HG02884 (cell line): ENCODE results near the gene S100A10.

ENCODE experiments used
- ATAC-seq: cut with Tn5 transposase; IDR thresholded peaks from one replicate; pipeline ENCODE4 v1.9.1; 2021; ENCODE audit warnings: mild to moderate bottlenecking, moderate library complexity; ENCODE audit not compliant: unreplicated experiment

Gene S100A10

DNA sequence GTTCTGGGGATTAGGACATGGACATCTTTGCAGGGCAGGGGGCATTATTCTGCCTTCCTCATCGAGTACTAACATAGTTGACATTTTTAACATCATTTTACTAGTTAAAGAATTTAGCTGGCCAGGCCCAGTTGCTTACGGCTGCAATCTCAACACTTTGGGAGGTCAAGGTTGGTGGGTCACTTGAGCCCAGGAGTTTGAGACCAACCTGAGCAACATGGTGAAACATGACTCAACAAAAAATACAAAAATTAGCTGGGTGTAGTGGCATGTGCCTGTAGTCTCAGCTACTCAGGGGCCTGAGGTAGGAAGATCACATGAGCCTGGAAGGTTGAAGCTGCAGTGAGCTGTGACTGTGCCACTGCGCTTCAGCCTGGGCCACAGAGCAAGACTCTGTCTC lies 54.5 kb downstream of the S100A10 start:
- ATAC-seq, result no peak

DNA sequence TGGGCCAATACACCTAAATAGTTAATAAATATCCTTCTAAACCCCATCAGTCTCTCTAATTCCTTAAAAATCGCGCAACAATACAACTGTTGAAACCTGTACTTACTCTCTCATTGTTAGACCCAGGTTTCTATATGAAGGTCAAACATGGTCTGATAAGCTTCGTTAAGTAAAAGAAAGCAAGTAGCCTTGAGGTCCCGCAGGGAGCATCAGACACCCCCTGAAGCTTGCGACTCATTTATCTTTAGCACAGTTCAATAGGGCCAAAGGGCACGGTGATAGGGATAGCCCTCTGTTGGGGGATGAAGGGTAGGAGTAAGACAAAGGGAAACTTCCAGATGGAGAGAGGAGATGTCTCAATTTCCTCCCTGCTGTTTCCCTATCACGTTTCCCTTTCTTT lies 57.0 kb downstream of the S100A10 start:
- no peak for ATAC-seq

DNA sequence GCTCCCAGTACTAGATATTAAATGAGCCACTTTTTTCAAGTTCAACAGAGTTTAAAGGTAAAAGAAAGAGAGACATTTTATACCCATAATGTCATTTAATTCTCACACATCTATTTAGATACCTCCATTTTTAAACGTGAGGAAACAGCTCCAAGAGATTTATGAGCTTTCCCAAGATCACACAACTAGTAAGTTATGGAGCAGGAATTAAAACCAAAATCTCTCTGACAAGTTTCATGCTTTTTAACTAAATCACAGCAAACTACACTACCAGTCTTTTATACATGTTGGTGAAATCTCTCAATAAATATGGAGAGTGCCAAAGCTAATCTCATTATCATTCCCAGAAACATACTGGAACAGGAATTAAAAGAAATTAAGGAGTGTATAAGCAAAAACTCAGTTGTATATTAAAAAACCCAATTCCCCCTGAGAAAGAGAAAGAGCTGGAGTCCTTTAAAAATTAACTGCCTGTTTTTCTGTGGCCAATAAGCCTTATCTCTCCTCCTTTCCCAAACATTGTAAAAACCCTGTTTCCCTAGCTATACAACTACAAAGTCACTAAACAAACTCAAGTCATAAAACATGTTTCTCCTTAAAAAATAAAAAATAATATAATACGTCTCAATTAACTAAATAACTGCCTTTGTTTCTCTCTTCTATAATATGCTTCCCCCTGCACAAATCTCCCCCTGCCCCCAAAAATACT lies 57.6 kb downstream of the S100A10 start:
- no peak for ATAC-seq

- no peak for ATAC-seq
These were observed 58.5 kb downstream of the S100A10 start for GRCh38 chr1:151935154-151935553.

DNA sequence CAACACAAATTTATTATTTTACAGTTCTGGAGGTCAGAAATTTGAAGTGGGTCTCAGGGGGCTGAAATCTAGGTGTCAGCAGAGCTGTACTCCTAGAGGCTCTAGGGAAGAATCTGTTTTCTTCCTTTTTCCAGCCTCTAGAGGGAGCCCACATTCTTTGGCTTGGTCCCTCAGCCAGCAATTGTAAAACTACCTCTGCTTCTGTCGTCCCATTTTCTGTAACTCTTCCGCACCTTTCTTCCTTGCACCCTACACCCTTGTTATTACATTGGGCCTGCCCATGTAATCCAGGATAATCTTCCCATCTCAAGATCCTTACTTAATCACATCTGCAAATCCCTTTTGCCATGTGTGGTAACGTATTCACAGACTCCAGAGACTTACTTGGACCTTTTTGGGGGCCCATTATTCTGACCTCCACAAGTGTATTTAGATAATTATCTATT lies 59.6 kb downstream of the S100A10 start:
- no peak for ATAC-seq
